Esophagus squamous epithelium (tissue), 4 donors: ENCODE results near the gene GPHN.

Experiments used
- POLR2A ChIP-seq, 4 donors: fragments of 450-650 bp; IDR thresholded peaks; one replicate each; pipeline ENCODE4 v1.6.1; 2017; ENCODE audit warnings: antibody characterized with exemption in 4 of 4, mild to moderate bottlenecking in 4 of 4, moderate library complexity in 3 of 4
- TF ChIP-seq, protein P1 (sequence below), 6 experiments: fragments of 450-650 bp in 4 of 6; fragments of 200-600 bp in 2 of 6; sonication (generic) in 2 of 6; IDR thresholded peaks; one replicate each; pipeline ENCODE4 v1.5.1; 2016 to 2019; ENCODE audit warnings: antibody characterized with exemption in 6 of 6, mild to moderate bottlenecking in 4 of 6, moderate library complexity in 4 of 6

DNA sequence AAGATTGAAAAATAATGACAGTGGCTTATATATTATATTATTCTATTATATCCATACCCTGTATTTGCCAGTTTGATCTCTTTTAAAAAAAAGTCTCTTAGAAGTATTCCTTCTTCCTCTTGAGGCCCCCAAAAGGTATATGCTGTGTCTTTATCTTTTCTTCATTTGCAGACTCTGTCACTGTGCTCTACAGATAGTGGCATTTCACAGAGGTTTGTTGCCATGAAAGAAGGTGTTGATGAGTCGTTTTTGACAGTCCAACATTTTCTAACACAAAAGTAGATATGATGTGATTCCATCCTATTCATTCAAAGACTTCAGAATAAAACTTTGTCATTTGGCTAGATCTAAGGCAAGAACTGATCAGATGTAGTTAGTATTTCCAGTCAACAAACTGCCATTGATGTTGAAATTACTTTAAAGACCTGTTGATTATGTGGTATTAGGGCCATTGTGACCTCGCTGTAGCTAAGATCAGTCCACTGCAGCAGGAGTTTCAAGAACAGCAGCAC, 22.0 kb upstream of the GPHN start, which contains the start of gene CCDC196:
- TF ChIP-seq, protein P1, sequence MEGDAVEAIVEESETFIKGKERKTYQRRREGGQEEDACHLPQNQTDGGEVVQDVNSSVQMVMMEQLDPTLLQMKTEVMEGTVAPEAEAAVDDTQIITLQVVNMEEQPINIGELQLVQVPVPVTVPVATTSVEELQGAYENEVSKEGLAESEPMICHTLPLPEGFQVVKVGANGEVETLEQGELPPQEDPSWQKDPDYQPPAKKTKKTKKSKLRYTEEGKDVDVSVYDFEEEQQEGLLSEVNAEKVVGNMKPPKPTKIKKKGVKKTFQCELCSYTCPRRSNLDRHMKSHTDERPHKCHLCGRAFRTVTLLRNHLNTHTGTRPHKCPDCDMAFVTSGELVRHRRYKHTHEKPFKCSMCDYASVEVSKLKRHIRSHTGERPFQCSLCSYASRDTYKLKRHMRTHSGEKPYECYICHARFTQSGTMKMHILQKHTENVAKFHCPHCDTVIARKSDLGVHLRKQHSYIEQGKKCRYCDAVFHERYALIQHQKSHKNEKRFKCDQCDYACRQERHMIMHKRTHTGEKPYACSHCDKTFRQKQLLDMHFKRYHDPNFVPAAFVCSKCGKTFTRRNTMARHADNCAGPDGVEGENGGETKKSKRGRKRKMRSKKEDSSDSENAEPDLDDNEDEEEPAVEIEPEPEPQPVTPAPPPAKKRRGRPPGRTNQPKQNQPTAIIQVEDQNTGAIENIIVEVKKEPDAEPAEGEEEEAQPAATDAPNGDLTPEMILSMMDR (IDR thresholded peaks at IDR 0.05): no peak
- TF ChIP-seq POLR2A (IDR thresholded peaks at IDR 0.05): no peak
